GM06990 (cell line): ENCODE data around the gene MESP2.

Experiments used
- DNase-seq: peaks from one replicate; pipeline ENCODE4 v3.0.0-alpha.2; 2011; ENCODE audit not compliant: insufficient read length; ENCODE audit errors: extremely low read depth
- H3K27me3 ChIP-seq: replicated peaks from 2 replicates; pipeline ENCODE4 v1.6.0; 2011; ENCODE audit warnings: low read length; ENCODE audit not compliant: control insufficient read depth, insufficient read depth
- H3K36me3 ChIP-seq: 2 replicates; pipeline ENCODE4 v1.5.1; 2011; ENCODE audit warnings: low read length; ENCODE audit not compliant: control insufficient read depth, insufficient read depth
- H3K4me3 ChIP-seq: replicated peaks from 2 replicates; pipeline ENCODE4 v1.5.1; 2011; ENCODE audit warnings: low read depth, mild to moderate bottlenecking, control low read depth, low read length
- CTCF ChIP-seq: IDR thresholded peaks from 2 replicates; pipeline ENCODE4 v1.5.1; 2011; ENCODE audit warnings: low read length, control low read depth, mild to moderate bottlenecking, inconsistent platforms; ENCODE audit not compliant: insufficient read depth, poor library complexity, severe bottlenecking

MESP2 gene

GRCh38 chr15:89765694-89766093 lies 10.4 kb upstream of the MESP2 start:
- H3K27me3 ChIP-seq, result no peaks in the 10 kb centered on the region
- H3K4me3 ChIP-seq, result no peak overlapping the region
- TF ChIP-seq CTCF, result no peak
- DNase-seq, result no peak
- no peaks in the 10 kb centered on the region for H3K36me3 ChIP-seq

GRCh38 chr15:89766357-89767311 lies 9.5 kb upstream of the MESP2 start:
- no peaks in the 10 kb centered on the region for H3K27me3 ChIP-seq
- H3K36me3 ChIP-seq, result no peaks in the 10 kb centered on the region
- DNase-seq, result no peak
- TF ChIP-seq CTCF, result no peak
- no peak overlapping the region for H3K4me3 ChIP-seq

GRCh38 chr15:89767411-89767915 lies 8.7 kb upstream of the MESP2 start:
- DNase-seq, result no peak
- Histone ChIP-seq H3K27me3 (no peaks in the 10 kb centered on the region), H3K4me3 (no peak overlapping the region), H3K36me3 (no peaks in the 10 kb centered on the region)
- TF ChIP-seq CTCF, result no peak

- H3K4me3 ChIP-seq, result no peak overlapping the region
- DNase-seq, result no peak
- TF ChIP-seq CTCF, result no peak
- no peaks in the 10 kb centered on the region for H3K36me3 ChIP-seq
- H3K27me3 ChIP-seq, result no peaks in the 10 kb centered on the region
Observed at GRCh38 chr15:89768071-89768500, 8.0 kb upstream of the MESP2 start.

GRCh38 chr15:89769366-89769765 lies 6.8 kb upstream of the MESP2 start:
- no peaks in the 10 kb centered on the region for H3K36me3 ChIP-seq
- no peak for TF ChIP-seq CTCF
- no peak overlapping the region for H3K4me3 ChIP-seq
- no peaks in the 10 kb centered on the region for H3K27me3 ChIP-seq
- DNase-seq, result no peak
